ENCODE measurements around the gene OR13G1.
"Not testable (repeated sequence)": the region's sequence is repeated elsewhere in the genome, so short reads cannot be mapped to it uniquely, and the experiment has no call there.

OR13G1 gene

GRCh38 chr1:247679639-247680038, at the start of gene OR13G1:
OR13G1 (minus strand) TSS chr1:247679739; CDS start chr1:247673041, 6,698 bp downstream.
- no peak for DNase-seq (ENCODE audit: low spot score)

GRCh38 chr1:247721222-247721621, 41.7 kb upstream of the OR13G1 start:
- DNase-seq (ENCODE audit: low spot score) = no peak

GRCh38 chr1:247716546-247716945, 37.0 kb upstream of the OR13G1 start, which contains the start of gene OR6F1:
OR6F1 (minus strand) TSS chr1:247716646; CDS start chr1:247712755, 3,891 bp downstream.
- no peak for DNase-seq (ENCODE audit: low spot score)

GRCh38 chr1:247713753-247714152, 34.2 kb upstream of the OR13G1 start:
- no peak for DNase-seq (ENCODE audit: low spot score)

GRCh38 chr1:247710681-247711080, 31.1 kb upstream of the OR13G1 start:
- DNase-seq (ENCODE audit: low spot score) = not testable (repeated sequence)

- DNase-seq (ENCODE audit: low spot score) = no peak
Observed at GRCh38 chr1:247701338-247701737, 21.8 kb upstream of the OR13G1 start.

- DNase-seq (ENCODE audit: low spot score) = peak; percentile 27
Observed at GRCh38 chr1:247681288-247681897, 1.9 kb upstream of the OR13G1 start.

- no peak for DNase-seq (ENCODE audit: low spot score)
Observed at GRCh38 chr1:247680171-247680570, 632 bp upstream of the OR13G1 start.

GRCh38 chr1:247669225-247669624, 10.3 kb downstream of the OR13G1 start:
- no peak for DNase-seq (ENCODE audit: low spot score)

GRCh38 chr1:247656221-247656875, 23.2 kb downstream of the OR13G1 start:
- no peak for DNase-seq (ENCODE audit: low spot score)

GRCh38 chr1:247653040-247653439, 26.5 kb downstream of the OR13G1 start:
- DNase-seq (ENCODE audit: low spot score) = no peak

GRCh38 chr1:247647864-247648263, 31.7 kb downstream of the OR13G1 start:
- no peak for DNase-seq (ENCODE audit: low spot score)

GRCh38 chr1:247646867-247647266, 32.7 kb downstream of the OR13G1 start:
- DNase-seq (ENCODE audit: low spot score) = no peak

- DNase-seq (ENCODE audit: low spot score) = no peak
Observed at GRCh38 chr1:247642742-247643141, 36.8 kb downstream of the OR13G1 start.

- no peak for DNase-seq (ENCODE audit: low spot score)
Observed at GRCh38 chr1:247639381-247639981, 40.1 kb downstream of the OR13G1 start.

- no peak for DNase-seq (ENCODE audit: low spot score)
Observed at GRCh38 chr1:247638781-247639180, 40.8 kb downstream of the OR13G1 start.

GRCh38 chr1:247638011-247638410, 41.5 kb downstream of the OR13G1 start:
- no peak for DNase-seq (ENCODE audit: low spot score)

GRCh38 chr1:247627951-247628350, 51.6 kb downstream of the OR13G1 start:
- no peak for DNase-seq (ENCODE audit: low spot score)

Data from kidney tubule cell (primary cell).